ENCODE data around the gene SH3D21. TPM values are rescaled to one million over a fixed set of nuclear protein-coding genes. Genes with fewer than 3 reads are reported as not detected.
A peak's percentile ranks its signal among the peaks of the same experiment; 100 is the strongest.

The SH3D21 gene
- total and polyA plus RNA-seq, 2 experiments from 2014 or later, result 2.6 to 2.9 TPM

GRCh38 chr1:36321119-36321951 is 15.2 kb downstream of the SH3D21 start:
- Histone ChIP-seq H3K27me3 (no peaks in the 10 kb centered on the region), H4K20me1 (ENCODE audit: insufficient read depth, poor library complexity, severe bottlenecking) (no peaks in the 10 kb centered on the region), H3K27ac (peak overlapping the region; percentile 96), H3K9me2 (replicated peaks; ENCODE audit: insufficient read depth) (no peaks in the 10 kb centered on the region), H3K4me1 (ENCODE audit: insufficient read depth) (peaks cover 36% of the 10 kb centered on the region), H3K4me2 (peak overlapping the region; percentile 98), H3K4me3 (peak overlapping the region; percentile 27), H3K36me3 (replicated peaks; ENCODE audit: insufficient read depth, low read depth) (no peaks in the 10 kb centered on the region), H3K9me3 (ENCODE audit: low read depth) (no peaks in the 10 kb centered on the region), H2AFZ (no peak overlapping the region), H3K79me2 (peaks cover 12% of the 10 kb centered on the region)
- peak; percentile 94 for DNase-seq (ENCODE audit: low spot score)
- WGBS (ENCODE audit: low lambda C conversion rate, missing lambda C conversion rate), result 18% methylated on average over 38 of the region's 59 CpGs
- no peak for TF ChIP-seq CTCF (IDR thresholded peaks at IDR 0.05; ENCODE audit: poor library complexity)
- TF ChIP-seq EZH2phosphoT487 (IDR thresholded peaks at IDR 0.05; ENCODE audit: low read depth, severe bottlenecking, unreplicated experiment), result no peak
- no peak for TF ChIP-seq EZH2 (IDR thresholded peaks at IDR 0.05; ENCODE audit: borderline replicate concordance)

GRCh38 chr1:36322041-36322785 is 16.0 kb downstream of the SH3D21 start:
- peaks cover 12% of the 10 kb centered on the region for H3K79me2 ChIP-seq
- H3K9me2 ChIP-seq (replicated peaks; ENCODE audit: insufficient read depth), result no peaks in the 10 kb centered on the region
- 37% methylated on average over 52 of the region's 67 CpGs for WGBS (ENCODE audit: low lambda C conversion rate, missing lambda C conversion rate)
- no peaks in the 10 kb centered on the region for H3K36me3 ChIP-seq (replicated peaks; ENCODE audit: insufficient read depth, low read depth)
- H3K9me3 ChIP-seq (ENCODE audit: low read depth), result no peaks in the 10 kb centered on the region
- no peak overlapping the region for H2AFZ ChIP-seq
- H3K4me2 ChIP-seq, result peak overlapping the region; percentile 98
- peak overlapping the region; percentile 93 for H3K4me3 ChIP-seq
- H3K27ac ChIP-seq, result peak overlapping the region; percentile 96
- TF ChIP-seq EZH2 (IDR thresholded peaks at IDR 0.05; ENCODE audit: borderline replicate concordance) (no peak), EZH2phosphoT487 (IDR thresholded peaks at IDR 0.05; ENCODE audit: low read depth, severe bottlenecking, unreplicated experiment) (no peak), CTCF (IDR thresholded peaks at IDR 0.05; ENCODE audit: poor library complexity) (no peak)
- no peaks in the 10 kb centered on the region for H3K27me3 ChIP-seq
- peaks cover 44% of the 10 kb centered on the region for H3K4me1 ChIP-seq (ENCODE audit: insufficient read depth)
- no peak for DNase-seq (ENCODE audit: low spot score)
- no peaks in the 10 kb centered on the region for H4K20me1 ChIP-seq (ENCODE audit: insufficient read depth, poor library complexity, severe bottlenecking)

- peak overlapping the region; percentile 93 for H3K4me3 ChIP-seq
- peak overlapping the region; percentile 96 for H3K27ac ChIP-seq
- DNase-seq (ENCODE audit: low spot score), result peak; percentile 67
- H3K4me2 ChIP-seq, result peak overlapping the region; percentile 98
- H3K79me2 ChIP-seq, result peaks cover 12% of the 10 kb centered on the region
- no peaks in the 10 kb centered on the region for H3K9me2 ChIP-seq (replicated peaks; ENCODE audit: insufficient read depth)
- no peak for TF ChIP-seq EZH2 (IDR thresholded peaks at IDR 0.05; ENCODE audit: borderline replicate concordance)
- no peak for TF ChIP-seq EZH2phosphoT487 (IDR thresholded peaks at IDR 0.05; ENCODE audit: low read depth, severe bottlenecking, unreplicated experiment)
- TF ChIP-seq CTCF (IDR thresholded peaks at IDR 0.05; ENCODE audit: poor library complexity), result no peak
- no peaks in the 10 kb centered on the region for H3K9me3 ChIP-seq (ENCODE audit: low read depth)
- H2AFZ ChIP-seq, result peak overlapping the region; percentile 78
- no peaks in the 10 kb centered on the region for H3K27me3 ChIP-seq
- H4K20me1 ChIP-seq (ENCODE audit: insufficient read depth, poor library complexity, severe bottlenecking), result no peaks in the 10 kb centered on the region
- peaks cover 45% of the 10 kb centered on the region for H3K4me1 ChIP-seq (ENCODE audit: insufficient read depth)
- H3K36me3 ChIP-seq (replicated peaks; ENCODE audit: insufficient read depth, low read depth), result no peaks in the 10 kb centered on the region
- WGBS (ENCODE audit: low lambda C conversion rate, missing lambda C conversion rate), result 3% methylated on average over 30 of the region's 83 CpGs
Measured at GRCh38 chr1:36322786-36323635, 16.8 kb downstream of the SH3D21 start.

All from hepatocyte (in vitro differentiated cells).